HG03196 (cell line): ENCODE data around the gene FAM13A.

ENCODE experiments used
- ATAC-seq: cut with Tn5 transposase; IDR thresholded peaks from one replicate; pipeline ENCODE4 v1.9.1; 2021; ENCODE audit not compliant: unreplicated experiment

FAM13A gene

DNA sequence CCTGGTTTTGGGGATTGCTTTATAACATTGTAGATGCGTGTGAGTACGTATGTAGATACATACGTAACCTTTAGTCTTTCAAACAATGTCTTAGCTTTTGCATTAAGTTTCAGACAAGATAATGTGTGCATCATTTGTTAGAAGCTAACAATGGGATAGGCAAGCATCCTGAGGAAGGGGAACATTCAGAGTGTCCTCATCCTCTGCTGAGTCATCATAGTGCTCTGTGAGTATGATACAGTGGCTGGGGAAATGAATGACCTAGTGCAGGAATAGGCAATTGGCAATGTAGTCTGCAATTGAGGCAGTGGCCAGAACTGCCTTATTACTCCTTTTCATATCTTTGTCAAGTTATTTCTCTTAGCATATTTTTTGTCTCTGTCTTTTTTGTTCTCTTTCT lies 366.6 kb downstream of the FAM13A start:
- no peak for ATAC-seq

DNA sequence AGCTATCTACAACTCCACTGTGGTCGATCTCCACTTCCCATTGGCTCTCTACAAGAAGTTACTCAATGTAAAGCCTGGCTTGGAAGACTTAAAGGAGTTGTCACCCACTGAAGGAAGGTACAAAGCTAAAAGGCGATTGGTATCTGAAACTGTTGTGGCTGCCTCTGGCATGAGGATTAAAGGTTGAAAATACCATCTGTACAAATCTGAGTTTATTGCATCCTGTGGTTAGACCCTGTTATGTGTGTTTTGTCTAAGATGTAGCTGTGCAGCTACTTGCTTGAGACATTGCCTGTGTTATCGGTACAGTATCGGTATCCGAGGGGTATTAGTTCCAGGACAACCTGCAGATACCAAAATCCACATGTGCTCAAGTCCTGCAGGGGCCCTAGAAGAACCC lies 375.8 kb downstream of the FAM13A start:
- no peak for ATAC-seq
